ELF-1 (cell line): ENCODE data around the gene ZNF497.
"Not testable (repeated sequence)": the region's sequence is repeated elsewhere in the genome, so short reads cannot be mapped to it uniquely, and the experiment has no call there.

ENCODE experiments used
- DNase-seq: peaks from one replicate; pipeline ENCODE4 v3.0.0-alpha.2; 2016; ENCODE audit warnings: low read depth, low spot score

The ZNF497 gene

GRCh38 chr19:58362272-58362994 lies at the start of gene ZNF497:
Gene ZNF497, minus strand, starts transcription at chr19:58362751. Its CDS starts 5,116 bp downstream, at chr19:58357635.
- DNase-seq = peak; percentile 100

- DNase-seq = no peak
Measured at GRCh38 chr19:58409010-58409790, 46.6 kb upstream of the ZNF497 start.

- peak; percentile 96 for DNase-seq
Measured at GRCh38 chr19:58408152-58409009, 45.8 kb upstream of the ZNF497 start, which contains the start of gene ZNF584. Gene ZNF584, plus strand, starts transcription at chr19:58408649. Its CDS starts 499 bp downstream, at chr19:58409148.

GRCh38 chr19:58407658-58408151 lies 45.2 kb upstream of the ZNF497 start:
- DNase-seq = no peak

- no peak for DNase-seq
Measured at GRCh38 chr19:58406818-58407657, 44.5 kb upstream of the ZNF497 start.

- not testable (repeated sequence) for DNase-seq
Measured at GRCh38 chr19:58403920-58404478, 41.4 kb upstream of the ZNF497 start.

- no peak for DNase-seq
Measured at GRCh38 chr19:58401840-58402421, 39.4 kb upstream of the ZNF497 start.

- peak; percentile 100 for DNase-seq
Measured at GRCh38 chr19:58400916-58401839, 38.6 kb upstream of the ZNF497 start.

GRCh38 chr19:58400316-58400915 lies 37.9 kb upstream of the ZNF497 start:
- no peak for DNase-seq

- no peak for DNase-seq
Measured at GRCh38 chr19:58399903-58400302, 37.4 kb upstream of the ZNF497 start.

- no peak for DNase-seq
Measured at GRCh38 chr19:58398545-58398944, 36.0 kb upstream of the ZNF497 start.

GRCh38 chr19:58398087-58398486 lies 35.5 kb upstream of the ZNF497 start:
- no peak for DNase-seq

GRCh38 chr19:58397533-58398037 lies 35.0 kb upstream of the ZNF497 start:
- DNase-seq = no peak

- DNase-seq = no peak
Measured at GRCh38 chr19:58396691-58397532, 34.4 kb upstream of the ZNF497 start.

- no peak for DNase-seq
Measured at GRCh38 chr19:58395979-58396627, 33.6 kb upstream of the ZNF497 start.

- DNase-seq = peak; percentile 69
Measured at GRCh38 chr19:58395220-58395978, 32.8 kb upstream of the ZNF497 start, which contains the start of gene RNF225. Gene RNF225, plus strand, starts transcription at chr19:58395656. Its CDS starts 434 bp downstream, at chr19:58396090.
